Thymus (tissue), 11 donors: ENCODE data around the gene PRSS53. TPM values are rescaled to one million over a fixed set of nuclear protein-coding genes. Genes with fewer than 3 reads are reported as not detected.

Source experiments
- DNase-seq, 9 donors: peaks; one replicate each; pipeline ENCODE4 v3.0.0-alpha.2; 2013; ENCODE audit warnings: low spot score in 9 of 9, low read depth in 6 of 9, missing footprints in 1 of 9
- H3K27ac ChIP-seq, 2 donors: one replicate each; pipeline ENCODE4 v1.5.1; 2013; ENCODE audit warnings: control low read depth in 1 of 2, low read depth in 1 of 2, low read length in 1 of 2, mild to moderate bottlenecking in 1 of 2, moderate library complexity in 1 of 2
- H3K27me3 ChIP-seq, 2 donors: one replicate each; pipeline ENCODE4 v1.5.1; 2013; ENCODE audit warnings: low read length in 1 of 2; ENCODE audit not compliant: control insufficient read depth in 2 of 2, insufficient read depth in 1 of 2
- H3K36me3 ChIP-seq, 2 donors: one replicate each; pipeline ENCODE4 v1.5.1; 2013; ENCODE audit warnings: low read length in 1 of 2, mild to moderate bottlenecking in 1 of 2, moderate library complexity in 1 of 2; ENCODE audit not compliant: control insufficient read depth in 2 of 2, insufficient read depth in 2 of 2
- H3K4me1 ChIP-seq, 2 donors: one replicate each; pipeline ENCODE4 v1.5.1; 2013; ENCODE audit warnings: low read length in 2 of 2; ENCODE audit not compliant: control insufficient read depth in 2 of 2, insufficient read depth in 2 of 2
- H3K4me3 ChIP-seq, 2 donors: one replicate each; pipeline ENCODE4 v1.5.1; 2013; ENCODE audit warnings: low read length in 2 of 2, control low read depth in 1 of 2, mild to moderate bottlenecking in 1 of 2
- H3K9me3 ChIP-seq, 2 donors: one replicate each; pipeline ENCODE4 v1.5.1; 2013; ENCODE audit warnings: low read length in 1 of 2, mild to moderate bottlenecking in 1 of 2; ENCODE audit not compliant: control insufficient read depth in 2 of 2, insufficient read depth in 1 of 2
- WGBS: extraction: QIAGEN DNeasy Blood & Tissue Kit; methylation state at CpG from one replicate; pipeline ENCODE4 v1.1.7; 2013; 5-methylcytosine and 5-hydroxymethylcytosine counted together
- polyA plus RNA-seq: library from polyadenylated mRNA; stranded (reverse); fragments of 200-250 nt; gene quantifications from one replicate; pipeline ENCODE4 v1.2.3, GENCODE V29; 2013
- total RNA-seq: library from RNA; stranded (reverse); fragments of 120-200 nt; gene quantifications from one replicate; pipeline ENCODE4 v1.2.4, GENCODE V29; 2013
- donor health status: healthy.

Gene PRSS53
- total and polyA plus RNA-seq, 2 donors: 0.90 to 2.9 TPM

- H3K4me1 ChIP-seq: no peaks in the 10 kb centered on the region
- 95% methylated on average over 14 of the region's 14 CpGs for WGBS
- no peak overlapping the region for H3K4me3 ChIP-seq
- H3K36me3 ChIP-seq: peaks cover 72 to 84% of the 10 kb centered on the region in 2 donors
- no peaks in the 10 kb centered on the region for H3K9me3 ChIP-seq
- no peaks in the 10 kb centered on the region for H3K27me3 ChIP-seq
- H3K27ac ChIP-seq: no peak overlapping the region
- no peak for DNase-seq
These were observed 6.2 kb downstream of the PRSS53 start for GRCh38 chr16:31082368-31083045.

DNA sequence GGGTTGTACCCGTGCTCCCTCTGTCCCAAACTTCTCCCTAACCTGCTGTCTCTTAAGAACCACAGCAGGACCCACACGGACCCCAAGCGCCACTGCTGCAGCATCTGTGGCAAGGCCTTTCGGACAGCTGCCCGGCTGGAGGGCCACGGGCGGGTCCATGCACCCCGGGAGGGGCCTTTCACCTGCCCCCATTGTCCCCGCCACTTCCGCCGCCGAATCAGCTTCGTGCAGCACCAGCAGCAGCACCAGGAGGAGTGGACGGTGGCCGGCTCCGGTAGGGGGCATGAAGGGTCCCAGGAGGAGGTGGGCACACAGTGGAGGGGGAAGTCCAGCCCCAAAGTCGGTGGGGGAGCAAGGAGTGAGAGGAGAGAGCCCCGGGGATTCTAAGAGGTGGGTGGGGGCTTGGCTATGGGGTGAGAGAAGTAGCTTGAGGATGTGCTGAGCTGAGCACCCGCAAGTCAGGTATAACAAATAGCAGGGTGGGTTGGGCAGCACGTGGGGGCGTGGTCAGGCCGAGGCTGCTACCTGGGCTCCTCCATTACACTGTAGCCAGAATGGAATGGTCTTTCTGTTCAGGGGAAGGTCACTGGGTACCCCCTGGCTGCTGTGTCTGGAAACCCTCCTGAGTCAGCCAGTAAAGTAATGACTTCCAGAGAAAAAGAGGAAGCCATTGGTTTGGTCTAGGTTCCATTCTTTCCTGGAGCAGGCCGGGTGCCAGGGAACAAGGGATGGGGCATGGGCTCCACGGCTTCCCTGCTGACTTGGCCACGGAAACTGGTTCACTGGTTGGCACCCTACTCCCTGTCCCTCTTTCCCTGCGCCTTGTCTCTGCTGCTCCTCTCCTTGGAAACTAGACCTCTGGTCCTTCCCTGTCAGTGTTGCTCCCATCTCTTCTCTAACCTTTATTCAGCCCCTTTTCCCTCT is 7.1 kb downstream of the PRSS53 start:
- H3K4me1 ChIP-seq: no peaks in the 10 kb centered on the region
- no peak overlapping the region for H3K4me3 ChIP-seq
- no peak overlapping the region for H3K27ac ChIP-seq
- H3K9me3 ChIP-seq: no peaks in the 10 kb centered on the region
- H3K36me3 ChIP-seq: peaks cover 74 to 85% of the 10 kb centered on the region in 2 donors
- H3K27me3 ChIP-seq: no peaks in the 10 kb centered on the region
- no peak for DNase-seq
- 95% methylated on average over 26 of the region's 26 CpGs for WGBS

DNA sequence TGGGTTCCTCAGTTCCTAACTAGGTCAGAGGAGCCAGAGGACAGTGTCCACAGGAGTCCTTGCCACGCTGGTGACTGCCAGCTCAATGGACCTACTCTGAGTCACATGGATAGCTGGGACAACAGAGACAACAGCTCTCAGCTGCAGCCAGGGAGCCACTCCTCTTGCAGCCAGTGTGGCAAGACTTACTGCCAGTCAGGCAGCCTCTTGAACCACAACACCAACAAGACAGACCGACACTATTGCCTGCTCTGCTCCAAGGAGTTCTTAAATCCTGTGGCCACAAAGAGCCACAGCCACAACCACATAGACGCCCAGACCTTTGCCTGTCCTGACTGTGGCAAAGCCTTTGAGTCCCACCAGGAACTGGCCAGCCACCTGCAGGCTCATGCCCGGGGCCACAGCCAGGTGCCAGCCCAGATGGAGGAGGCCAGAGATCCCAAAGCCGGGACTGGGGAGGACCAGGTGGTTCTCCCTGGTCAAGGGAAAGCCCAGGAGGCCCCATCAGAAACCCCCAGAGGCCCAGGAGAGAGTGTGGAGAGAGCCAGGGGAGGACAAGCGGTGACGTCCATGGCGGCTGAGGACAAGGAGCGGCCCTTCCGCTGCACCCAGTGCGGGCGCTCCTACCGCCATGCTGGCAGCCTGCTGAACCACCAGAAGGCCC is 7.9 kb downstream of the PRSS53 start:
- no peak for DNase-seq
- no peak overlapping the region for H3K27ac ChIP-seq
- no peaks in the 10 kb centered on the region for H3K4me1 ChIP-seq
- H3K27me3 ChIP-seq: no peaks in the 10 kb centered on the region
- no peak overlapping the region for H3K4me3 ChIP-seq
- H3K36me3 ChIP-seq: peaks cover 71 to 87% of the 10 kb centered on the region in 2 donors
- 96% methylated on average over 13 of the region's 13 CpGs for WGBS
- no peaks in the 10 kb centered on the region for H3K9me3 ChIP-seq

GRCh38 chr16:31080035-31080629 is 8.6 kb downstream of the PRSS53 start:
- DNase-seq: no peak
- Histone ChIP-seq H3K36me3 (peaks cover 65 to 84% of the 10 kb centered on the region in 2 donors), H3K4me1 (peaks cover under 1 to 5% of the 10 kb centered on the region in 2 donors), H3K27me3 (no peaks in the 10 kb centered on the region), H3K4me3 (no peak overlapping the region), H3K27ac (no peak overlapping the region), H3K9me3 (no peaks in the 10 kb centered on the region)
- 98% methylated on average over 40 of the region's 40 CpGs for WGBS

DNA sequence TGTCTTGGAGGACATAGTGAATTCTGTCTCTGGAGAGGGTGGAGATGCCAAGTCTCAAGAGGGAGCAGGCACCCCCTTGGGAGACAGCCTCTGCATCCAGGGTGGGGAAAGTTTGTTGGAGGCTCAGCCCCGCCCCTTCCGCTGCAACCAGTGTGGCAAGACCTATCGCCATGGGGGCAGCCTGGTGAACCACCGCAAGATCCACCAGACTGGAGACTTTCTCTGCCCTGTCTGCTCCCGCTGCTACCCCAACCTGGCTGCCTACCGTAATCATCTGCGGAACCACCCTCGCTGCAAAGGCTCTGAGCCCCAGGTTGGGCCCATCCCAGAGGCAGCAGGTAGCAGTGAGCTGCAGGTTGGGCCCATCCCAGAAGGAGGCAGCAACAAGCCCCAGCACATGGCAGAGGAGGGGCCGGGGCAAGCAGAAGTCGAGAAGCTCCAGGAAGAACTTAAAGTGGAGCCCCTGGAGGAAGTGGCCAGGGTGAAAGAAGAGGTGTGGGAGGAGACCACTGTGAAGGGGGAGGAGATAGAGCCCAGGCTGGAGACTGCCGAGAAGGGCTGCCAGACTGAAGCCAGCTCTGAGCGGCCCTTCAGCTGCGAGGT is 9.3 kb downstream of the PRSS53 start:
- DNase-seq: no peak
- H3K4me1 ChIP-seq: peaks cover 4 to 5% of the 10 kb centered on the region in 2 donors

GRCh38 chr16:31078597-31079341 is 10.0 kb downstream of the PRSS53 start:
- Histone ChIP-seq H3K9me3 (no peaks in the 10 kb centered on the region), H3K4me3 (no peak overlapping the region), H3K27me3 (no peaks in the 10 kb centered on the region), H3K4me1 (peaks cover 4 to 5% of the 10 kb centered on the region in 2 donors), H3K36me3 (peaks cover 65 to 70% of the 10 kb centered on the region in 2 donors), H3K27ac (no peak overlapping the region)
- DNase-seq: no peak
- 98% methylated on average over 15 of the region's 15 CpGs for WGBS

More for the DNA sequence above, 9.3 kb downstream of the PRSS53 start:
- Histone ChIP-seq H3K9me3 (no peaks in the 10 kb centered on the region), H3K4me3 (no peak overlapping the region), H3K27me3 (no peaks in the 10 kb centered on the region), H3K36me3 (peaks cover 65 to 77% of the 10 kb centered on the region in 2 donors), H3K27ac (no peak overlapping the region)
- 90% methylated on average over 13 of the region's 13 CpGs for WGBS

GRCh38 chr16:31077592-31078396 is 10.9 kb downstream of the PRSS53 start:
- Histone ChIP-seq H3K9me3 (no peaks in the 10 kb centered on the region), H3K27ac (no peak overlapping the region), H3K4me1 (peaks cover 4 to 5% of the 10 kb centered on the region in 2 donors), H3K36me3 (peaks cover 63 to 65% of the 10 kb centered on the region in 2 donors), H3K4me3 (no peak overlapping the region), H3K27me3 (no peaks in the 10 kb centered on the region)
- WGBS: 98% methylated on average over 30 of the region's 30 CpGs
- DNase-seq: no peak
